Spinal cord (tissue), 10 donors: ENCODE measurements around the gene BBIP1. TPM values are rescaled to one million over a fixed set of nuclear protein-coding genes. Genes with fewer than 3 reads are reported as not detected.
"Not testable (repeated sequence)": the region's sequence is repeated elsewhere in the genome, so short reads cannot be mapped to it uniquely, and the experiment has no call there.

ENCODE experiments used
- DNase-seq, 6 donors: peaks; one replicate each; pipeline versions ENCODE4 v3.0.0 to v3.0.0-alpha.2; 2013 to 2015; ENCODE audit warnings: low spot score in 6 of 6, low read depth in 4 of 6
- H3K27ac ChIP-seq: one replicate; pipeline ENCODE4 v1.5.1; 2013; ENCODE audit warnings: low read depth, low read length, control low read depth
- H3K27me3 ChIP-seq: one replicate; pipeline ENCODE4 v1.6.1; 2013; ENCODE audit warnings: low read length; ENCODE audit not compliant: control insufficient read depth, insufficient read depth
- H3K36me3 ChIP-seq: one replicate; pipeline ENCODE4 v1.6.1; 2013; ENCODE audit warnings: low read length; ENCODE audit not compliant: control insufficient read depth, insufficient read depth
- H3K4me1 ChIP-seq: one replicate; pipeline ENCODE4 v1.6.1; 2013; ENCODE audit warnings: low read length; ENCODE audit not compliant: control insufficient read depth, insufficient read depth
- H3K4me3 ChIP-seq: one replicate; pipeline ENCODE4 v1.5.1; 2013; ENCODE audit warnings: low read depth, low read length, control low read depth
- H3K9me3 ChIP-seq: one replicate; pipeline ENCODE4 v1.6.1; 2013; ENCODE audit warnings: low read length; ENCODE audit not compliant: control insufficient read depth, insufficient read depth
- WGBS: methylation state at CpG from one replicate; pipeline ENCODE4 v1.1.5; 2013; ENCODE audit warnings: missing lambda C conversion rate; ENCODE audit not compliant: insufficient coverage; 5-methylcytosine and 5-hydroxymethylcytosine counted together
- polyA plus RNA-seq, 2 donors: library from polyadenylated mRNA; unstranded; fragments of 120-200 nt; gene quantifications; one replicate each; pipeline ENCODE4 v1.2.1, GENCODE V29; 2013; ENCODE audit not compliant: insufficient read length in 2 of 2
- total RNA-seq, 2 donors: library from RNA; depleted of rRNA in 1 of 2; stranded (reverse); fragments of 120-200 nt in 1 of 2; fragments of >200 nt in 1 of 2; gene quantifications; one replicate each; pipeline versions ENCODE4 v1.2.3 to v1.2.4, GENCODE V29; 2013 to 2014
- donor health status: healthy.

The BBIP1 gene
- total and polyA plus RNA-seq, 4 donors = 45.7 to 78.6 (median 62.7) TPM

DNA sequence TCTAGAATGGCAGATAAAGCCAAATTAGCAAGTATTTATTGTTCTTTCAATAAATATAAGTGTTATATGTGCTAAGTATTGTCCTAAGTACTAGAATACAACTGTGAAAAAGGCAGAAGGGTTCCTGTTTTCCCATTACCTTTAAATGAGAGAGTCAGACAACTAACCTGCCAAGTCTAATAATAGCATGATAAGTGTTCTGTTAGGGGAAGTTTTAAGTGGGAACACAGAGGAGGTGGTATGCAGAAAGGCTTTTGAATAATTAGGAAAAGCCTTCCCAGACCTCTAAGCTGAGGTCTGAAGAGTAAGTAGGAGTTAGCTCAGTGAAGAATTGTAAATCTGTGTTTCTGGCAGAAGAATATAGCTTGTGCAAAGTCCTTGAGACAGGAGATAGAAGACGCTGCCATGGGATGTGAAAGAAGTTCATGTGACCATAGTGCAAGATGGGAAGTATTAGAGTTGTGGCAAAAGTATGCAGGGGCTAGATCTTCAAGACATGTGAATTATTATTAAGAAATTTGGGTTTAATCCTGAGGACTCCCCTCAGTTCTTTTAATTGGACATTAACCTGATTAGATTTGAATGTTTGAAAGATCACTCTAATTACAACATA lies 12.9 kb upstream of the BBIP1 start:
- Histone ChIP-seq H3K36me3 (no peaks in the 10 kb centered on the region), H3K27me3 (no peaks in the 10 kb centered on the region), H3K9me3 (no peaks in the 10 kb centered on the region), H3K27ac (no peak overlapping the region), H3K4me1 (no peaks in the 10 kb centered on the region), H3K4me3 (no peak overlapping the region)
- no peak for DNase-seq
- 71% methylated on average over 1 of the region's 1 CpG for WGBS

DNA sequence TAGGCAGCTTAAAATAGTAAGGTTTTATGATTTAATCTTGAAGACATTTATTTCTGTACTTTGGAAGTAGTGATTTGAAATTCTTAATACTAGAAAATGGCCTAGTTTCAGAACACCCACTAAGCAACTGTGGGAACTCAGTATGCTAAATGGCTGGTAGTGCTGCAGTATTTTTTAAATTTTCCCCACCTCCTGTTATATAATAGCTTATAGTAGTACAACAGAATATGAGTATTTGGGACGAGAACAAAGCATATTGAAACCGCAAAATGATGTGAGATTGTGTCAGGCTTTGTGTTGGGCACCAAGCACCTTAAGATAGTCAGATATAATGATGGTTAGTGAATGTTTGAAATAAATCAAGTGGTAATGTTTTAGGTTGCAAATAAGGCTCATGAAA lies 8.5 kb upstream of the BBIP1 start:
- H3K4me3 ChIP-seq = no peak overlapping the region
- 83% methylated on average over 1 of the region's 2 CpGs for WGBS
- no peaks in the 10 kb centered on the region for H3K27me3 ChIP-seq
- no peaks in the 10 kb centered on the region for H3K36me3 ChIP-seq
- DNase-seq = peak in 1 of 6 donors; percentile 17
- no peaks in the 10 kb centered on the region for H3K4me1 ChIP-seq
- H3K9me3 ChIP-seq = no peaks in the 10 kb centered on the region
- no peak overlapping the region for H3K27ac ChIP-seq

GRCh38 chr10:110923856-110924493 lies 5.0 kb upstream of the BBIP1 start:
- Histone ChIP-seq H3K4me1 (no peaks in the 10 kb centered on the region), H3K4me3 (no peak overlapping the region), H3K9me3 (no peaks in the 10 kb centered on the region), H3K36me3 (no peaks in the 10 kb centered on the region), H3K27ac (no peak overlapping the region), H3K27me3 (no peaks in the 10 kb centered on the region)
- DNase-seq = no peak
- WGBS = 50% methylated on average over 1 of the region's 2 CpGs

GRCh38 chr10:110919971-110920881 lies 1.2 kb upstream of the BBIP1 start:
- H3K4me1 ChIP-seq = no peaks in the 10 kb centered on the region
- peak overlapping the region; percentile 94 for H3K27ac ChIP-seq
- H3K36me3 ChIP-seq = no peaks in the 10 kb centered on the region
- no peaks in the 10 kb centered on the region for H3K27me3 ChIP-seq
- under 1% methylated on average over 35 of the region's 44 CpGs for WGBS
- DNase-seq = peak in 5 of 6 donors; percentile 46 to 76 (median 61)
- no peaks in the 10 kb centered on the region for H3K9me3 ChIP-seq
- H3K4me3 ChIP-seq = peak overlapping the region; percentile 81

GRCh38 chr10:110919349-110919931 lies 460 bp upstream of the BBIP1 start, which contains the start of gene SHOC2:
SHOC2 (plus strand) TSS chr10:110919604; CDS start chr10:110964359, 44,755 bp downstream.
- Histone ChIP-seq H3K27ac (peak within 1 kb of the TSS; percentile 100), H3K4me3 (peak within 1 kb of the TSS; percentile 81), H3K27me3 (no peaks in the 10 kb centered on the region), H3K4me1 (no peaks in the 10 kb centered on the region), H3K36me3 (no peaks in the 10 kb centered on the region), H3K9me3 (no peaks in the 10 kb centered on the region)
- 0% methylated on average over 43 of the region's 61 CpGs for WGBS
- DNase-seq = no peak

DNA sequence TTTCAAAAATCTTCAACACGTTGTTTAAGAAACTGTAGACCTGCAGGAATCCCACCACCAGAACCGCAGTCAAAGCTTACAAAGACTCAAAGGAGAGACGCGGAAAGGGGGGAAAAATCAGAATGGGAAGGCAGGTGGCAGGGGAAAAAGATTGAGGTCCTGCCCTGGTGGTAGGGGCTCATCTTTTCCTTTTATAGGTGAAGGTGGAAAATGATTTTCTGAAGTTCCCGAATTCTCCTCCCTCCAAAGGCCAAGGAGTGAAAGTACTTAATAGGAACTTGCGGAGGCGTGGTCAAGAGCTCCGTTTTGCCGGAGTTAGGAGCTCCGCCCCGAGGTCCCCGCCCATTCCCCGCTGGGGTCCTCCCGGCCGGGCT lies 724 bp downstream of the BBIP1 start:
- Histone ChIP-seq H3K27ac (peak overlapping the region; percentile 100), H3K36me3 (no peaks in the 10 kb centered on the region), H3K4me1 (no peaks in the 10 kb centered on the region), H3K4me3 (peak overlapping the region; percentile 72), H3K9me3 (no peaks in the 10 kb centered on the region), H3K27me3 (no peaks in the 10 kb centered on the region)
- 0% methylated on average over 12 of the region's 15 CpGs for WGBS
- peak in 3 of 6 donors; percentile 62 to 89 (median 67) for DNase-seq

GRCh38 chr10:110916554-110917346 lies 2.2 kb downstream of the BBIP1 start:
- Histone ChIP-seq H3K27ac (no peak overlapping the region), H3K4me3 (no peak overlapping the region), H3K4me1 (no peaks in the 10 kb centered on the region), H3K9me3 (no peaks in the 10 kb centered on the region), H3K36me3 (no peaks in the 10 kb centered on the region), H3K27me3 (no peaks in the 10 kb centered on the region)
- no CpG with 5 or more reads among the region's 3 CpGs for WGBS
- no peak for DNase-seq

DNA sequence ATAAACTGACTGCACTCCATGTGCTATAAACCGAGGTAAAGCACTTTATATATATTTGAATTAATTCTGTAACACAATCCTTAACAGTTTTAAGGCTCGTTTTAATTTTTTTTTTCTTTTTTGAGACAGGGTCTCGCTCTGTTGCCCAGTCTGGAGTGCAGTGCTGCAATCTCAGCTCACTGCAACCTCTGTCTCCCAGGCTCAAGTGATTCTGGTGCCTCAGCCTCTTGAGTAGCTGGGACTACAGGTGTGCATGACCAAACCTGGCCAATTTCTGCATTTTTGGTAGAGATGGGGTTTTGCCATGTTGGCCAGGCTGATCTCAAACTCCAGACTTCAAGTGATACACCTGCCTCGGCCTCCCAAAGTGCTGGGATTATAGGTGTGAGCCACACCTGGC lies 3.4 kb downstream of the BBIP1 start:
- not testable (repeated sequence) for H3K36me3 ChIP-seq, H3K4me1 ChIP-seq, DNase-seq, H3K27me3 ChIP-seq, H3K4me3 ChIP-seq, H3K27ac ChIP-seq, H3K9me3 ChIP-seq
- 93% methylated on average over 2 of the region's 4 CpGs for WGBS

DNA sequence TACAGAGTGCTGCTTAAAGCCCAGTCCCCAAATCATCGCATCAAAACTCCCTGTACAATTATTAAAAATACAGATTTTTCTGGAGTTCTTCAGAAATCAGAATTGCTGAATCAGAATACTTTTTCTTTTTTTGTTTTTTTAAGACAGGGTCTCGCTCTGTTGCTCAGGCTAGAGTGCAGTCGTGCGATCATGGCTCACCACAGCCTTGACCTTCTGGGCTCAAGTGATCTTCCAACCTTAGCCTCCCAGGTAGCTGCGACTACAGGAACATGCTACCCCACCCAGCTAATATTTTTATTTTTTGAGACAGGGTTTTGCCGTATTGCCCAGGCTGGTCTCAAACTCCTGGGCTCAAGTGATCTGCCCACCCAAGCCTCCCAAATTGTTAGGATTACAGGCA lies 3.9 kb downstream of the BBIP1 start:
- Histone ChIP-seq H3K27ac (no peak overlapping the region), H3K4me3 (no peak overlapping the region), H3K27me3 (no peaks in the 10 kb centered on the region), H3K36me3 (no peaks in the 10 kb centered on the region), H3K4me1 (no peaks in the 10 kb centered on the region), H3K9me3 (no peaks in the 10 kb centered on the region)
- DNase-seq = no peak
- WGBS = 100% methylated on average over 4 of the region's 6 CpGs
